ENCODE measurements around the gene RAC2.

- TF ChIP-seq, protein P1, sequence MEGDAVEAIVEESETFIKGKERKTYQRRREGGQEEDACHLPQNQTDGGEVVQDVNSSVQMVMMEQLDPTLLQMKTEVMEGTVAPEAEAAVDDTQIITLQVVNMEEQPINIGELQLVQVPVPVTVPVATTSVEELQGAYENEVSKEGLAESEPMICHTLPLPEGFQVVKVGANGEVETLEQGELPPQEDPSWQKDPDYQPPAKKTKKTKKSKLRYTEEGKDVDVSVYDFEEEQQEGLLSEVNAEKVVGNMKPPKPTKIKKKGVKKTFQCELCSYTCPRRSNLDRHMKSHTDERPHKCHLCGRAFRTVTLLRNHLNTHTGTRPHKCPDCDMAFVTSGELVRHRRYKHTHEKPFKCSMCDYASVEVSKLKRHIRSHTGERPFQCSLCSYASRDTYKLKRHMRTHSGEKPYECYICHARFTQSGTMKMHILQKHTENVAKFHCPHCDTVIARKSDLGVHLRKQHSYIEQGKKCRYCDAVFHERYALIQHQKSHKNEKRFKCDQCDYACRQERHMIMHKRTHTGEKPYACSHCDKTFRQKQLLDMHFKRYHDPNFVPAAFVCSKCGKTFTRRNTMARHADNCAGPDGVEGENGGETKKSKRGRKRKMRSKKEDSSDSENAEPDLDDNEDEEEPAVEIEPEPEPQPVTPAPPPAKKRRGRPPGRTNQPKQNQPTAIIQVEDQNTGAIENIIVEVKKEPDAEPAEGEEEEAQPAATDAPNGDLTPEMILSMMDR (IDR thresholded peaks at IDR 0.05): no peak
- TF ChIP-seq POLR2A (IDR thresholded peaks at IDR 0.05): no peak
Measured at GRCh38 chr22:37276776-37277175, 32.7 kb upstream of the RAC2 start.
